ENCODE results near the gene LY6G6F. TPM values are rescaled to one million over a fixed set of nuclear protein-coding genes. Genes with fewer than 3 reads are reported as not detected.

Gene LY6G6F
- total and polyA plus RNA-seq, 2 donors (not counting 3 experiments of a cell fraction or from before 2014, with no cell fraction given): not detected

DNA sequence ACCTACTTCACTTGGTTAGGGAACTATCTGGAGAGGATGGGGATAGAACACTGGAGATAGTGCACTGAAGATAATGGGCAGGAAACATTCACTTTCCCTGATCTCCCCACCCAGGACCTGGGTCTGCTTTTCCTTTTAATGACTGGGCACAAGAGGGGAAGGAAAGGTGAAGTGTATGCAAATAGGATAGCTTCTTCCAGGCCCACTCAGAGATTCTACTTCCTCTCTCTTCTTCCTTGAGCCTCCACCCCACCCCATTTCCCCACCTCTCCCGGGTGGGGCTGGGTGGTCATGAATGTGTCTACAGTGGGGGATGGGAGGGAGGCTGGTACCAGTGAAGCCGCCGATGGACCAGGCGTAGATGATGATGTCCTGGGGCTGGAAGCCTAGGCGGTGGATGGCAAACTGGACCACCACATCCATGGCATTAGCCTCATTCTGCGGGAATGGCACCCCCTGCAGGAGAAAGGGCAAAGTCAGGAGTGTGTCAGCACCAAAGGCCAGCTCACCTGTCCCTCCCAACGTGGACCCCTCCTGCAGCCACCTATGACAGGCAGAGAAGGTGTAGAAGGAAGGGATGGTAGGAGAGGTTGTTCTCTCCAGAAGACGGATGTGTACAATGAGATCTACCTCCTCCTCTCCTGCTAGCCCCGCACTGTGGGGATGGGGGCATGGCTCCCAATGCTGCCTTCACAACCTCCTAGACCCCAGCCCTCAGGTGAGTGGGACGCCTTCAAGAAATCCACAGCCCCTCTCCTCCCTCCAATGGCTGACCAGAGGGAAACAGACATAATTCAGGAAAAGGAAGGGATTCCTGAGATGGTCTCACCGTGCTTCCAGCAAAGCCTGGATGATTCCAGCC lies 17.2 kb upstream of the LY6G6F start:
- Histone ChIP-seq H3K36me3 (ENCODE audit: control insufficient read depth in 2 of 2, extremely low read depth in 1 of 2, insufficient read depth in 2 of 2, low read length in 2 of 2) (peaks cover 0 to 45% of the 10 kb centered on the region in 2 experiments), H3K9me1 (replicated peaks; ENCODE audit: control insufficient read depth, extremely low read depth, insufficient read depth, low read length) (no peaks in the 10 kb centered on the region), H2AFZ (ENCODE audit: low read depth, low read length) (no peak overlapping the region), H3K4me1 (ENCODE audit: control insufficient read depth, extremely low read depth, insufficient read depth, low read length) (peaks cover 10% of the 10 kb centered on the region), H3K4me2 (ENCODE audit: insufficient read depth, low read length) (no peak overlapping the region), H3K4me3 (replicated peaks in 1 of 3; ENCODE audit: insufficient read depth in 1 of 3, low read depth in 1 of 3, low read length in 3 of 3) (no peak overlapping the region), H3K9ac (replicated peaks; ENCODE audit: extremely low read depth, insufficient read depth, low read length) (no peak overlapping the region), H3K27ac (ENCODE audit: insufficient read depth, low read depth, low read length) (no peak overlapping the region), H3K79me2 (ENCODE audit: control insufficient read depth, insufficient read depth, low read length) (no peaks in the 10 kb centered on the region), H3K27me3 (ENCODE audit: control insufficient read depth in 2 of 2, insufficient read depth in 2 of 2, low read length in 2 of 2) (no peaks in the 10 kb centered on the region), H3K9me3 (replicated peaks; ENCODE audit: control insufficient read depth, insufficient read depth, low read length) (no peaks in the 10 kb centered on the region), H4K20me1 (replicated peaks; ENCODE audit: control insufficient read depth, extremely low read depth, insufficient read depth, low read length) (no peaks in the 10 kb centered on the region)
- no peak for DNase-seq (ENCODE audit: low read depth, low spot score)
- FAIRE-seq: no peak
- dilution Hi-C loops (cut with MboI; ENCODE audit: extremely low pct_ligation_motif_present, low sequenced_read_pairs) (no loop called here), intact Hi-C loops (cut with micrococcal nuclease) (no loop called here)
- TF ChIP-seq, protein P1, sequence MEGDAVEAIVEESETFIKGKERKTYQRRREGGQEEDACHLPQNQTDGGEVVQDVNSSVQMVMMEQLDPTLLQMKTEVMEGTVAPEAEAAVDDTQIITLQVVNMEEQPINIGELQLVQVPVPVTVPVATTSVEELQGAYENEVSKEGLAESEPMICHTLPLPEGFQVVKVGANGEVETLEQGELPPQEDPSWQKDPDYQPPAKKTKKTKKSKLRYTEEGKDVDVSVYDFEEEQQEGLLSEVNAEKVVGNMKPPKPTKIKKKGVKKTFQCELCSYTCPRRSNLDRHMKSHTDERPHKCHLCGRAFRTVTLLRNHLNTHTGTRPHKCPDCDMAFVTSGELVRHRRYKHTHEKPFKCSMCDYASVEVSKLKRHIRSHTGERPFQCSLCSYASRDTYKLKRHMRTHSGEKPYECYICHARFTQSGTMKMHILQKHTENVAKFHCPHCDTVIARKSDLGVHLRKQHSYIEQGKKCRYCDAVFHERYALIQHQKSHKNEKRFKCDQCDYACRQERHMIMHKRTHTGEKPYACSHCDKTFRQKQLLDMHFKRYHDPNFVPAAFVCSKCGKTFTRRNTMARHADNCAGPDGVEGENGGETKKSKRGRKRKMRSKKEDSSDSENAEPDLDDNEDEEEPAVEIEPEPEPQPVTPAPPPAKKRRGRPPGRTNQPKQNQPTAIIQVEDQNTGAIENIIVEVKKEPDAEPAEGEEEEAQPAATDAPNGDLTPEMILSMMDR (IDR thresholded peaks at IDR 0.05; ENCODE audit: extremely low read depth in 1 of 2, insufficient read depth in 1 of 2, low read depth in 1 of 2, low read length in 2 of 2): peak; percentile 46 to 59
- TF ChIP-seq EZH2 (IDR thresholded peaks at IDR 0.05; ENCODE audit: borderline replicate concordance, low read depth, low read length, severe bottlenecking): no peak
- BruUV-seq (replicated peaks): no TSS peak
- ChIA-PET POLR2A (no interaction called here), CTCF (interaction anchor here (0.6 to 2.1 kb wide), 7 partner anchors 9 to 201 kb away, joined by 3 to 12 read pairs (median 6); partner anchors contain the start of genes BAG6 and LY6G5C)

All from endothelial cell of umbilical vein (primary cell).